HG02870 (cell line): ENCODE data around the gene AKR1B15.
"Not testable (repeated sequence)": the region's sequence is repeated elsewhere in the genome, so short reads cannot be mapped to it uniquely, and the experiment has no call there.

Source experiments
- ATAC-seq: cut with Tn5 transposase; IDR thresholded peaks from one replicate; pipeline ENCODE4 v1.9.1; 2021; ENCODE audit warnings: mild to moderate bottlenecking, moderate library complexity; ENCODE audit not compliant: unreplicated experiment

Gene AKR1B15

GRCh38 chr7:134532180-134532953 lies 16.5 kb upstream of the AKR1B15 start:
- ATAC-seq, result no peak

GRCh38 chr7:134532954-134533218 lies 16.0 kb upstream of the AKR1B15 start:
- ATAC-seq, result no peak

GRCh38 chr7:134533288-134533771 lies 15.6 kb upstream of the AKR1B15 start:
- ATAC-seq, result no peak

GRCh38 chr7:134534633-134535032 lies 14.3 kb upstream of the AKR1B15 start:
- no peak for ATAC-seq

- no peak for ATAC-seq
These were observed 13.5 kb upstream of the AKR1B15 start for GRCh38 chr7:134535272-134535918.

- ATAC-seq, result no peak
These were observed 13.0 kb upstream of the AKR1B15 start for GRCh38 chr7:134535919-134536299.

GRCh38 chr7:134536558-134536957 lies 12.4 kb upstream of the AKR1B15 start:
- not testable (repeated sequence) for ATAC-seq

GRCh38 chr7:134537273-134537781 lies 11.6 kb upstream of the AKR1B15 start:
- ATAC-seq, result not testable (repeated sequence)

GRCh38 chr7:134539380-134540004 lies 9.4 kb upstream of the AKR1B15 start:
- ATAC-seq, result no peak

- not testable (repeated sequence) for ATAC-seq
These were observed 7.3 kb upstream of the AKR1B15 start for GRCh38 chr7:134541501-134542194.

GRCh38 chr7:134542195-134542771 lies 6.6 kb upstream of the AKR1B15 start:
- no peak for ATAC-seq

- ATAC-seq, result no peak
These were observed 3.5 kb upstream of the AKR1B15 start for GRCh38 chr7:134545380-134545779.

GRCh38 chr7:134545918-134546317 lies 3.0 kb upstream of the AKR1B15 start:
- ATAC-seq, result no peak

- ATAC-seq, result no peak
These were observed 2.0 kb upstream of the AKR1B15 start for GRCh38 chr7:134546955-134547354.

GRCh38 chr7:134547397-134548054 lies 1.4 kb upstream of the AKR1B15 start:
- ATAC-seq, result no peak

- ATAC-seq, result no peak
These were observed 456 bp downstream of the AKR1B15 start for GRCh38 chr7:134549366-134549765.

GRCh38 chr7:134552105-134552504 lies 3.2 kb downstream of the AKR1B15 start:
- ATAC-seq, result no peak

GRCh38 chr7:134553976-134554375 lies 5.1 kb downstream of the AKR1B15 start:
- no peak for ATAC-seq

GRCh38 chr7:134554417-134554966 lies 5.6 kb downstream of the AKR1B15 start:
- ATAC-seq, result no peak

- ATAC-seq, result no peak
These were observed 8.5 kb downstream of the AKR1B15 start for GRCh38 chr7:134557391-134557790.
